ENCODE measurements around the gene KIF3C. TPM values are rescaled to one million over a fixed set of nuclear protein-coding genes. Genes with fewer than 3 reads are reported as not detected.
"Not testable (repeated sequence)": the region's sequence is repeated elsewhere in the genome, so short reads cannot be mapped to it uniquely, and the experiment has no call there.

KIF3C gene
- total RNA-seq = 10 to 100 TPM in 1 of 2 donors, 1 to 10 TPM in 1; 8.7 to 18.8 TPM

GRCh38 chr2:25982273-25982967, at the start of gene KIF3C:
KIF3C (minus strand) TSS chr2:25982497; CDS start chr2:25981917, 580 bp downstream.
- no peak for DNase-seq (ENCODE audit: low spot score)

GRCh38 chr2:26028083-26028482, 45.8 kb upstream of the KIF3C start:
- not testable (repeated sequence) for H3K9me3 ChIP-seq; H3K27ac ChIP-seq; DNase-seq (ENCODE audit: low spot score); H3K36me3 ChIP-seq; H3K4me1 ChIP-seq (ENCODE audit: control insufficient read depth in 1 of 2, low read depth in 2 of 2); H3K4me3 ChIP-seq; ATAC-seq (ENCODE audit: insufficient number of reproducible peaks, low FRiP score, low read depth); H3K27me3 ChIP-seq (replicated peaks; ENCODE audit: insufficient read depth)

More at GRCh38 chr2:25982273-25982967, at the start of gene KIF3C:
- no peaks in the 10 kb centered on the region for H3K9me3 ChIP-seq
- no peaks in the 10 kb centered on the region for H3K27me3 ChIP-seq (replicated peaks; ENCODE audit: insufficient read depth)
- peak within 1 kb of the TSS; percentile 30 to 51 for H3K27ac ChIP-seq
- peaks cover 15 to 45% of the 10 kb centered on the region in 2 donors for H3K4me1 ChIP-seq (ENCODE audit: control insufficient read depth in 1 of 2, low read depth in 2 of 2)
- no peaks in the 10 kb centered on the region for H3K36me3 ChIP-seq
- peak within 1 kb of the TSS; percentile 97 for H3K4me3 ChIP-seq
- ATAC-seq (ENCODE audit: insufficient number of reproducible peaks, low FRiP score, low read depth) = peak; percentile 24
- TF ChIP-seq CTCF (IDR thresholded peaks at IDR 0.05) = no peak

- TF ChIP-seq CTCF (IDR thresholded peaks at IDR 0.05) = no peak
- Histone ChIP-seq H3K4me3 (no peak overlapping the region), H3K36me3 (no peaks in the 10 kb centered on the region), H3K4me1 (ENCODE audit: control insufficient read depth in 1 of 2, low read depth in 2 of 2) (no peaks in the 10 kb centered on the region), H3K27me3 (replicated peaks; ENCODE audit: insufficient read depth) (no peaks in the 10 kb centered on the region), H3K27ac (no peak overlapping the region), H3K9me3 (no peaks in the 10 kb centered on the region)
- no peak for DNase-seq (ENCODE audit: low spot score)
- no peak for ATAC-seq (ENCODE audit: insufficient number of reproducible peaks, low FRiP score, low read depth)
These were observed 43.2 kb upstream of the KIF3C start for GRCh38 chr2:26025509-26025908.

GRCh38 chr2:26024260-26024659, 42.0 kb upstream of the KIF3C start:
- H3K4me3 ChIP-seq = no peak overlapping the region
- no peak for TF ChIP-seq CTCF (IDR thresholded peaks at IDR 0.05)
- DNase-seq (ENCODE audit: low spot score) = no peak

GRCh38 chr2:26020231-26020640, 37.9 kb upstream of the KIF3C start:
- DNase-seq (ENCODE audit: low spot score) = no peak

More at GRCh38 chr2:26024260-26024659, 42.0 kb upstream of the KIF3C start:
- H3K27me3 ChIP-seq (replicated peaks; ENCODE audit: insufficient read depth) = no peaks in the 10 kb centered on the region
- no peak for ATAC-seq (ENCODE audit: insufficient number of reproducible peaks, low FRiP score, low read depth)
- no peak overlapping the region for H3K27ac ChIP-seq
- no peaks in the 10 kb centered on the region for H3K36me3 ChIP-seq
- no peaks in the 10 kb centered on the region for H3K4me1 ChIP-seq (ENCODE audit: control insufficient read depth in 1 of 2, low read depth in 2 of 2)
- H3K9me3 ChIP-seq = no peaks in the 10 kb centered on the region

More at GRCh38 chr2:26020231-26020640, 37.9 kb upstream of the KIF3C start:
- no peaks in the 10 kb centered on the region for H3K9me3 ChIP-seq
- TF ChIP-seq CTCF (IDR thresholded peaks at IDR 0.05) = no peak
- no peak for ATAC-seq (ENCODE audit: insufficient number of reproducible peaks, low FRiP score, low read depth)
- peaks cover 8 to 37% of the 10 kb centered on the region in 2 donors for H3K4me1 ChIP-seq (ENCODE audit: control insufficient read depth in 1 of 2, low read depth in 2 of 2)
- H3K36me3 ChIP-seq = no peaks in the 10 kb centered on the region
- no peak overlapping the region for H3K4me3 ChIP-seq
- H3K27ac ChIP-seq = no peak overlapping the region
- H3K27me3 ChIP-seq (replicated peaks; ENCODE audit: insufficient read depth) = no peaks in the 10 kb centered on the region

Measured in thoracic aorta (tissue), 2 donors.